GM12874 (cell line): ENCODE results near the gene GPATCH2.

ENCODE experiments used
- TF ChIP-seq, protein P1 (sequence below): IDR thresholded peaks from 2 replicates; pipeline ENCODE4 v1.5.1; 2011; ENCODE audit warnings: low read depth, mild to moderate bottlenecking, control low read depth, low read length, moderate library complexity; ENCODE audit not compliant: insufficient read depth

Gene GPATCH2

DNA sequence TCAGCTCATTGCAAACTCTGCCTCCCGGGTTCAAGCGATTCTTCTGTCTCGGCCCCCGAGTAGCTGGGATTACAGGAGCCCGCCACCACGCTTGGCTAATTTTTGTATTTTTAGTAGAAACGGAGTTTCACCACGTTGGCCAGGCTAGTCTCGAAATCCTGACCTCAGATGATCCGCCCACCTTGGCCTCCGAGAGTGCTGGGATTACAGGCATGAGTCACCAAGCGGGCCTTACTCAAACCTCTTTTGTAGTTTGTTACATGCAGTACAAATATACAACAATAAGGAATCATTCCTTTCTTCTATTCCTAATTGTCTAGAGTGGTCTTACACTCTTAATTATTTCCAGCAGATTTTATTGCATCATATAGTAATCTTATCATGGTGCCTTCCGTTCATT, 16.9 kb upstream of the GPATCH2 start:
- TF ChIP-seq, protein P1, sequence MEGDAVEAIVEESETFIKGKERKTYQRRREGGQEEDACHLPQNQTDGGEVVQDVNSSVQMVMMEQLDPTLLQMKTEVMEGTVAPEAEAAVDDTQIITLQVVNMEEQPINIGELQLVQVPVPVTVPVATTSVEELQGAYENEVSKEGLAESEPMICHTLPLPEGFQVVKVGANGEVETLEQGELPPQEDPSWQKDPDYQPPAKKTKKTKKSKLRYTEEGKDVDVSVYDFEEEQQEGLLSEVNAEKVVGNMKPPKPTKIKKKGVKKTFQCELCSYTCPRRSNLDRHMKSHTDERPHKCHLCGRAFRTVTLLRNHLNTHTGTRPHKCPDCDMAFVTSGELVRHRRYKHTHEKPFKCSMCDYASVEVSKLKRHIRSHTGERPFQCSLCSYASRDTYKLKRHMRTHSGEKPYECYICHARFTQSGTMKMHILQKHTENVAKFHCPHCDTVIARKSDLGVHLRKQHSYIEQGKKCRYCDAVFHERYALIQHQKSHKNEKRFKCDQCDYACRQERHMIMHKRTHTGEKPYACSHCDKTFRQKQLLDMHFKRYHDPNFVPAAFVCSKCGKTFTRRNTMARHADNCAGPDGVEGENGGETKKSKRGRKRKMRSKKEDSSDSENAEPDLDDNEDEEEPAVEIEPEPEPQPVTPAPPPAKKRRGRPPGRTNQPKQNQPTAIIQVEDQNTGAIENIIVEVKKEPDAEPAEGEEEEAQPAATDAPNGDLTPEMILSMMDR, result no peak

DNA sequence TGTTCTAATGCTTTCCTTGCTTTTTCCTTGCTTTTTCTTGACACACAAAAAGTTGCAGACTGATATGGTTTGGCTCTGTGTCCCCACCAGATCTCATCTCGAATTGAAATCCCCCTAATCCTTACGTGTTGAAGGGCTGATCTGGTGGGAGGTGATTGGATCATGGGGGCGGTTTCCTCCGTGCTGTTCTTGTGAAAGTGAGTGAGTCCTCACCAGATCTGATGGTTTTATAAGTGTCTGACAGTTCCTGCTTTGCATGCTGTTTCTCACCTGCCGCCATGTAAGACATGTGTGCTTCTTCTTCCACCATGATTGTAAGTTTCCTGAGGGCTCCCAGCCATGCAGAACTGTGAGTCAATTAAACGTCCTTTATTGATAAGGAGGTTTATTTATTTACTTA, 11.6 kb upstream of the GPATCH2 start:
- TF ChIP-seq, protein P1, result no peak

DNA sequence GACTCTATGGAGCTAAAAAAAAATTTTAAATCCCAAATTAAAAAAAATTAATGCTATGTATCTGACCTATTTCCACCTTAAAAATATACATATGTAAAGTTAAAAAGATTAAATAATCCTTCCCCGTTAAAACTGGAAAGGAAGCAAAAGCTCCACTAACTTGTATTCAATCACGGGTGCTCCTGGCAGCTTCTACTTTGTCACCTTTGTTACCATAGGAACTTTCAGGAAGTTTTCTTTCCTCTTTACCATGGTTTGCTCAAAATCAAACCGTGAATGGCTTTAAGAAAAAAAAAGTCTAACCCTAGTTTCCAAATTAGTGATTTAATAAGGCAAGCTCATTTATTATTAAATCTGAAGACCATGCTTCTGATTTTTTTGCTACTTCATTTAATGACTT, 3.5 kb downstream of the GPATCH2 start:
- TF ChIP-seq, protein P1, result no peak

DNA sequence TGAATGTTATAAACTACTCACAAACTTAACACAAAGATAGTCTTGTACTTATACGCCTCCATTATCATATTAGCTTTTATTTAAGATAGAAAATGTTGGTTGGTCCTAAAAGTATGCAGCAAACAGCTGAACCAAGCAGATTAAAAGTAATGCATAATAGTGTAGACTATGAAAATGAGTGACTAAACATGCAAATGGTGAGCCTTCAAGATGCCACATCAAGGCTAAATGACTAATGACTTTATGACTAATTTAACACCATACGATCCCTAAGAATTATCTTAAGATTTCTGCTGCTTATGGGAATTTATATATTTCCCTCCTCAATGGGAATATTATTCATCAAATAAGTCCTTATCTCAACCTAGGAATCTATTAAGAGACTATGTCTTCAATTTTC, 4.6 kb downstream of the GPATCH2 start:
- TF ChIP-seq, protein P1, result no peak

DNA sequence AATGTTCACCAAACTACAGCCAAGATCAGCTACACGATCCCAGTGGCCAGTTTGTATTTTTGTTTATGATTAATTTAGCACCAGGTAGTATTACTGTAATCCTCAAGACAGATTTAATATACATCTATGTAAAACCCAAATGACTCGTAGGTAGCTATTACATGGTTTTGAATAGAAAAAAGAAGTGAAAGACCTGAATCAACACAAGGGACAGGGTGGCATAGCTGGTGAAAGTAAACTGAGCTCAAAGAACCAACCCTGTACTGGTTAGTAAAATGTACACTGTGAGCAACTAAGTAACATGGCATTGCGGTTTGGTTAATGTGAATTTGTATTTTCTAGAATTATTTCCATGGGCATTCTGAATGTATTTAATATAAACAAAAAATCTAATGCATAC, 8.8 kb downstream of the GPATCH2 start:
- TF ChIP-seq, protein P1, result no peak

DNA sequence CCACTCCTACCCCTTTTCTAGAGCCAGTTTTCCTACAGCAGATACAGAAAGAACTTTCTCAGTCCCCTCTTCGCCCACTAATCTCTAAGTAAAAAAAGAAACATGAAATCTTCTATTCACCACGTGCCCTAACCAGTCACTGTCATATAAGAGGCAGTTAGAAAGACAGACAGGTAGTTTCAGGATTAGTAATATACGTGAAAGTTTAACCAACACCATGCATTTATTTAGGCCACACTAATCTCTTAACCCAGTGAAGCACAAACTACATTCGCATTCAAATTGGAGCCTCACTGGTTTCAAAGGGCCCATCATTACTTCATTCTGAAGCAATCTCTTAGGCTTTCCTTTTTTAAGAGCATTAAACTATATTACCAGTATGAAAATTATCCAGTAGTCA, 10.1 kb downstream of the GPATCH2 start:
- TF ChIP-seq, protein P1, result no peak

DNA sequence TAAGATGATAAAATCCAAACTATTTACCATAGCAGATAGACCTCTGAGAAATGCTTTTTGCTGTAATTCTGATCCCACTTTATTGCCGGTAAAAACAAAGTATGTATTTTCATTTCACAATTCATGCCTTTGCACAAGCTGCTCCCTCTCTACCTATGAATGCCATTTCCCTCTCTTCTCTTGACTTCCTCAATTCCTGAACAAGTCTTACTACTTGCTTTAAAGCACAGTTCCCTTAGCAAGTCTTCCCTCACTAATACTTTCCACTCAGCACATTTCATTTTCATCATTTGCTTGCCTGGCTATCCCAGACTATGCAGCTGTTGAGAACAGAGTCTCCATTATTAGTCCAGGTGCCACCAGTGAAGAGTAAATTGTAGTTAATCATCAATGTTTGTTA, 13.8 kb downstream of the GPATCH2 start:
- TF ChIP-seq, protein P1, result no peak
